Stimulated activated naive B cell treated with anti-CD40 and anti-IgM and Interleukin-4, amounts not matched to agents 10 μg/mL and 1 μg/mL and 100 μg/mL, for 72 hours (primary cell): ENCODE data around the gene TNXB.
"Not testable (repeated sequence)": the region's sequence is repeated elsewhere in the genome, so short reads cannot be mapped to it uniquely, and the experiment has no call there.

Experiments
- ATAC-seq, 2 donors: fragments of 150-1000 bp; cut with Tn5 transposase; replicated peaks; 2 replicates each; pipeline ENCODE4 v1.10.0; 2021; ENCODE audit warnings: moderate library complexity in 1 of 2
- DNase-seq: peaks from one replicate; pipeline ENCODE4 v3.0.0; 2021
- H3K27ac Mint-ChIP-seq: one replicate; pipeline ENCODE4 v1.8.0; 2022; ENCODE audit warnings: mild to moderate bottlenecking, mixed read lengths
- H3K27me3 Mint-ChIP-seq, 2 donors: one replicate each; pipeline ENCODE4 v1.8.0; 2022; ENCODE audit warnings: mixed read lengths in 2 of 2
- H3K36me3 Mint-ChIP-seq, 2 donors: one replicate each; pipeline ENCODE4 v1.8.0; 2022; ENCODE audit warnings: mixed read lengths in 2 of 2, mild to moderate bottlenecking in 1 of 2
- H3K4me1 Mint-ChIP-seq, 2 donors: one replicate each; pipeline ENCODE4 v1.8.0; 2022; ENCODE audit warnings: mixed read lengths in 2 of 2, mild to moderate bottlenecking in 1 of 2
- H3K4me3 Mint-ChIP-seq, 2 donors: one replicate each; pipeline ENCODE4 v1.8.0; 2022; ENCODE audit warnings: mild to moderate bottlenecking in 2 of 2, mixed read lengths in 2 of 2, moderate library complexity in 1 of 2
- H3K9me3 Mint-ChIP-seq, 2 donors: one replicate each; pipeline ENCODE4 v1.8.0; 2022; ENCODE audit warnings: mixed read lengths in 2 of 2, mild to moderate bottlenecking in 1 of 2

TNXB gene

GRCh38 chr6:32111424-32112066 is 2.4 kb upstream of the TNXB start:
- no peak overlapping the region for H3K27ac Mint-ChIP-seq
- ATAC-seq (no peak), DNase-seq (no peak)

GRCh38 chr6:32110632-32111031 is 1.5 kb upstream of the TNXB start:
- peaks cover 25 to 37% of the 10 kb centered on the region in 2 donors for H3K4me1 Mint-ChIP-seq
- H3K27me3 Mint-ChIP-seq: peaks cover 35 to 36% of the 10 kb centered on the region in 2 donors
- H3K9me3 Mint-ChIP-seq: no peaks in the 10 kb centered on the region
- ATAC-seq (no peak), DNase-seq (no peak)
- H3K4me3 Mint-ChIP-seq: no peak overlapping the region
- H3K27ac Mint-ChIP-seq: no peak overlapping the region
- H3K36me3 Mint-ChIP-seq: peaks cover 16 to 38% of the 10 kb centered on the region in 2 donors

More at GRCh38 chr6:32111424-32112066, 2.4 kb upstream of the TNXB start:
- peaks cover 26 to 30% of the 10 kb centered on the region in 2 donors for H3K27me3 Mint-ChIP-seq
- peaks cover 25 to 47% of the 10 kb centered on the region in 2 donors for H3K36me3 Mint-ChIP-seq
- H3K9me3 Mint-ChIP-seq: no peaks in the 10 kb centered on the region
- peaks cover 29 to 43% of the 10 kb centered on the region in 2 donors for H3K4me1 Mint-ChIP-seq
- H3K4me3 Mint-ChIP-seq: no peak overlapping the region

DNA sequence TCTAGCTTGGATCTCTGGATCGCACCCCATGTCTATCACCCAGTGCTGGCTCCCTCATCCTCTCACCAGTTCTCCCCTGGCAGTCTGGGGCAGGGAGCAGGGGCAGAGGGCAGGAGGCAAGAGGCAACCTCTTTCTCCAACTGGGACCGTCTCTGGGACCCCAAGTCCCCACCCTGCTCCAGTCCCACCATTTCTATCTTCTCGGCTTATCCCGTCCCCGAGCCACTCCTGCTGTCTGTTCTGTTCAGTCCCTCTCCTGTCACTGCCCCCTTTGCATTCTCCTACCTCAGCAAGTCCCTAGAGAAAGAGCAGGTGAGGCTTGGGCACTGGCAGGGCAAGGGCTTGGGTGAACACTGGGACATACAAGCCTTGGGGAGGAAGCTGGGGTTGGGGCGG is 625 bp upstream of the TNXB start:
- H3K4me3 Mint-ChIP-seq: no peak overlapping the region
- no peak overlapping the region for H3K27ac Mint-ChIP-seq
- H3K27me3 Mint-ChIP-seq: peaks cover 41 to 44% of the 10 kb centered on the region in 2 donors
- no peak for DNase-seq
- peaks cover 23 to 36% of the 10 kb centered on the region in 2 donors for H3K4me1 Mint-ChIP-seq
- peaks cover 8 to 30% of the 10 kb centered on the region in 2 donors for H3K36me3 Mint-ChIP-seq
- ATAC-seq: no peak
- H3K9me3 Mint-ChIP-seq: peaks cover 0 to 4% of the 10 kb centered on the region in 2 donors

- Mint-ChIP-seq H3K27me3 (peaks cover 49 to 54% of the 10 kb centered on the region in 2 donors), H3K4me1 (peaks cover 22 to 36% of the 10 kb centered on the region in 2 donors), H3K27ac (no peak overlapping the region), H3K36me3 (peaks cover 6 to 27% of the 10 kb centered on the region in 2 donors), H3K4me3 (no peak overlapping the region), H3K9me3 (peaks cover 0 to 4% of the 10 kb centered on the region in 2 donors)
- DNase-seq (no peak), ATAC-seq (peak; percentile 6 to 15)
Measured at GRCh38 chr6:32108727-32109113, 418 bp downstream of the TNXB start.

DNA sequence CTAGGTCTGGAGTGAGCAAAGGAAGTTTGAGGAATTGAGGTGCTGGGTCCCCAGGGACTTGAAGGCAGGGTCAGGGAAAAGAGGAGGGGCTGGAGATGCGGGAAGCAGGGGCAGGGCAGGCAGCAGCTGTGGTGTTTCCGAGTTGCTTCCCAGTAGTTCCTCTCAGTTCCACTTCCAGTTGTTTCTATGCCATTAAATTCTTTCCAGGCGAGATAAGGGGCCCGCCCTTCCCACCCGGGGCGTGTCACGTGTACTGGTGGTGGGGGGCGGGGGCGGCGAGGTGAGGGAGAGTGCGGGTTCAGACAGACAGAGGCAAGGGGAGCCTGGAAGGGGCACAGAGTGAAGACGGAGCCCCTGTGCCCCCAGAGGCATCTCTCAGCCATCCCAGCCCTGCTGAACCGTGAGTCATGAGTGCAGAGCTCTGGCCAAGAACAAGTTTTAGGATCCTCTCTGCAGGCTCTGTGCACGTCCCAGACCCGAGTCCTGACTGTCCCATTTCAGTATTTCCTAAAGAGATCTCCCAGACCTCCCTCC is 977 bp downstream of the TNXB start:
- DNase-seq (no peak), ATAC-seq (peak in 1 of 2 donors; percentile 31)
- H3K27ac Mint-ChIP-seq: no peak overlapping the region
- H3K27me3 Mint-ChIP-seq: peaks cover 54 to 60% of the 10 kb centered on the region in 2 donors
- H3K9me3 Mint-ChIP-seq: peaks cover 0 to 4% of the 10 kb centered on the region in 2 donors
- no peak overlapping the region for H3K4me3 Mint-ChIP-seq
- H3K4me1 Mint-ChIP-seq: peaks cover 22 to 31% of the 10 kb centered on the region in 2 donors
- H3K36me3 Mint-ChIP-seq: peaks cover 8 to 22% of the 10 kb centered on the region in 2 donors

DNA sequence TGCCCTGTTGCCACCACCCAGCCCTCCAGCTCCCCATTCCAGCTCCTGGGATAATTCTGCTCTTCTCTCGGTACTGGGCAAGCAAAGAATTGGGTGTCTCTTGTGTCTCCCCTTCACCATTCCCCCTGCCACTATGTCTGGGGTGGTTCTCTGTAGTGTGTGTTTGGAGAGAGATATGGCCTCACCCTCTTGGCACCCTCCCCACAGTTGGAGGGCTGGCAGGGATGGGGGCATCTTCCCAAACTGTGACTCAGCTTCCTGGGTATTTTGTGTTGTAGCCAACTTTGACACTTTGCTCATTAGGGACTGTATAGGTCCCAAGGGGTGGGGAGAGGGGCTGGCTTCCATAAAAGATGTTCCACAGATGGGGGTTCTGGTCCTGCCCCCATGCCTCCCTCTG is 1.7 kb downstream of the TNXB start:
- H3K36me3 Mint-ChIP-seq: peaks cover 7 to 14% of the 10 kb centered on the region in 2 donors
- ATAC-seq (no peak), DNase-seq (no peak)
- H3K4me1 Mint-ChIP-seq: peaks cover 17 to 27% of the 10 kb centered on the region in 2 donors
- H3K9me3 Mint-ChIP-seq: peaks cover 0 to 4% of the 10 kb centered on the region in 2 donors
- H3K27ac Mint-ChIP-seq: no peak overlapping the region
- H3K4me3 Mint-ChIP-seq: no peak overlapping the region
- peaks cover 54 to 60% of the 10 kb centered on the region in 2 donors for H3K27me3 Mint-ChIP-seq

- H3K27me3 Mint-ChIP-seq: peaks cover 54 to 63% of the 10 kb centered on the region in 2 donors
- H3K36me3 Mint-ChIP-seq: peaks cover 0 to 2% of the 10 kb centered on the region in 2 donors
- peaks cover 17 to 27% of the 10 kb centered on the region in 2 donors for H3K4me1 Mint-ChIP-seq
- DNase-seq (no peak), ATAC-seq (no peak)
- H3K9me3 Mint-ChIP-seq: peaks cover 0 to 4% of the 10 kb centered on the region in 2 donors
- no peak overlapping the region for H3K27ac Mint-ChIP-seq
- no peak overlapping the region for H3K4me3 Mint-ChIP-seq
Measured at GRCh38 chr6:32105433-32105832, 3.7 kb downstream of the TNXB start.

- DNase-seq: no peak
Measured at GRCh38 chr6:32102255-32102654, 6.9 kb downstream of the TNXB start.

GRCh38 chr6:32100251-32100650 is 8.9 kb downstream of the TNXB start:
- H3K9me3 Mint-ChIP-seq, ATAC-seq: not testable (repeated sequence)
- H3K27me3 Mint-ChIP-seq: peaks cover 59 to 74% of the 10 kb centered on the region in 2 donors

More at GRCh38 chr6:32102255-32102654, 6.9 kb downstream of the TNXB start:
- peaks cover 54 to 74% of the 10 kb centered on the region in 2 donors for H3K27me3 Mint-ChIP-seq
- H3K4me3 Mint-ChIP-seq: no peak overlapping the region
- H3K36me3 Mint-ChIP-seq: peaks cover 0 to 2% of the 10 kb centered on the region in 2 donors
- peaks cover 0 to 4% of the 10 kb centered on the region in 2 donors for H3K9me3 Mint-ChIP-seq
- H3K27ac Mint-ChIP-seq: no peak overlapping the region
- ATAC-seq: no peak
- H3K4me1 Mint-ChIP-seq: no peaks in the 10 kb centered on the region

GRCh38 chr6:32097364-32097763 is 11.8 kb downstream of the TNXB start:
- Mint-ChIP-seq H3K36me3 (no peaks in the 10 kb centered on the region), H3K4me3 (no peak overlapping the region), H3K27me3 (peaks cover 43 to 75% of the 10 kb centered on the region in 2 donors), H3K9me3 (no peaks in the 10 kb centered on the region), H3K4me1 (peaks cover 4 to 15% of the 10 kb centered on the region in 2 donors), H3K27ac (no peak overlapping the region)
- ATAC-seq: no peak
- no peak for DNase-seq

More at GRCh38 chr6:32100251-32100650, 8.9 kb downstream of the TNXB start:
- DNase-seq, H3K27ac Mint-ChIP-seq, H3K36me3 Mint-ChIP-seq, H3K4me3 Mint-ChIP-seq: not testable (repeated sequence)
- peaks cover 4 to 15% of the 10 kb centered on the region in 2 donors for H3K4me1 Mint-ChIP-seq

DNA sequence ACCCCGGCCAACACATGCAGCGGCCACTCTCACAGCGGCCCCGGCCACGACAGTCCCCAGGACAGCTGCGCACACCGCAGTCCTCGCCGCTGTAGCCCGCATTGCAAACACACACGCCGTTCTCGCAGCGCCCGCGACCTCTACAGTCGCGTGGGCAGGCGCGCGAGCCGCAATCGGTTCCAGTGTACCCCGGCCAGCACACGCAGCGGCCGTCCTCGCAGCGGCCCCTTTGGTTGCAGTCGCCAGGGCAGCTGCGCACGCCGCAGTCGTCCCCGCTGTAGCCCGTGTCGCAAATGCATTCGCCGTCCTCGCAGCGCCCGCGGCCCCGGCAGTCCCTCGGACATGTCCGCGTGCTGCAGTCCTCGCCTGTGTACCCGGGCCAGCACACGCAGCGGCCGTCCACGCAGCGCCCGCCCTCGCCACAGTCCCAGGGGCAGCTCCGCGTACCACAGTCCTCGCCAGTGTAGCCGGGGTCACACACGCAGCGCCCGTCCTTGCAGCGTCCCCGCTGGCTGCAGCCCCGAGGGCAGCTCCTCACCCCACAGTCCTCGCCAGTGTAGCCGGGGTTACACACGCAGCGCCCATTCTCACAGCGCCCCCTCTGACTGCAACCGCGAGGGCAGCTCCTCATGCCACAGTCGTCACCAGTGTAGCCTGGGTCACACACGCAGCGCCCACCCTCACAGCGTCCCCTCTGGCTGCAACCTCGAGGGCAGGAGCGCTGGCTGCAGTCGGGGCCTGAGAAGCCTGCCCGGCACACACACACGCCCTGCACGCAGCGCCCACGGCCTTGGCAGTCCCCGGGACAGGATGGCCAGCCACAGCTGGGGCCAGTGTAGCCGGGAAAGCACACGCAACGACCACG is 12.5 kb downstream of the TNXB start:
- Mint-ChIP-seq H3K9me3 (no peaks in the 10 kb centered on the region), H3K4me3 (peak overlapping the region in 1 of 2 donors; percentile 16), H3K36me3 (no peaks in the 10 kb centered on the region), H3K27me3 (peaks cover 43 to 81% of the 10 kb centered on the region in 2 donors), H3K27ac (no peak overlapping the region), H3K4me1 (peaks cover 4 to 15% of the 10 kb centered on the region in 2 donors)
- DNase-seq (no peak), ATAC-seq (peak; percentile 24 to 33)

DNA sequence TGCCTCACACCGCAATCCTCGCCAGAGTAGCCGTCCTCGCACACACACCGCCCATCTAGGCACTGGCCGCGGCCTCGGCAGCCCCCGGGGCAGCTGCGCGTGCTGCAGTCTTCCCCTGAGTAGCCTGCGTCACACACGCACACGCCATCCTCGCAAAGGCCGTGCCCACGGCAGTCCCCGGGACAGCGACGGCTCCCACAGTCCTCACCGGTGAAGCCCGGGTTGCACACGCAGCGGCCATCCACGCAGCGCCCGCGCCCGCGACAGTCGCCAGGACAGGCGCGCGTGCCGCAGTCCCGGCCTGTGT is 13.1 kb downstream of the TNXB start:
- Mint-ChIP-seq H3K27me3 (peaks cover 43 to 83% of the 10 kb centered on the region in 2 donors), H3K27ac (no peak overlapping the region), H3K4me3 (no peak overlapping the region), H3K4me1 (peaks cover 4 to 15% of the 10 kb centered on the region in 2 donors), H3K9me3 (no peaks in the 10 kb centered on the region), H3K36me3 (no peaks in the 10 kb centered on the region)
- DNase-seq (no peak), ATAC-seq (peak; percentile 19 to 24)

DNA sequence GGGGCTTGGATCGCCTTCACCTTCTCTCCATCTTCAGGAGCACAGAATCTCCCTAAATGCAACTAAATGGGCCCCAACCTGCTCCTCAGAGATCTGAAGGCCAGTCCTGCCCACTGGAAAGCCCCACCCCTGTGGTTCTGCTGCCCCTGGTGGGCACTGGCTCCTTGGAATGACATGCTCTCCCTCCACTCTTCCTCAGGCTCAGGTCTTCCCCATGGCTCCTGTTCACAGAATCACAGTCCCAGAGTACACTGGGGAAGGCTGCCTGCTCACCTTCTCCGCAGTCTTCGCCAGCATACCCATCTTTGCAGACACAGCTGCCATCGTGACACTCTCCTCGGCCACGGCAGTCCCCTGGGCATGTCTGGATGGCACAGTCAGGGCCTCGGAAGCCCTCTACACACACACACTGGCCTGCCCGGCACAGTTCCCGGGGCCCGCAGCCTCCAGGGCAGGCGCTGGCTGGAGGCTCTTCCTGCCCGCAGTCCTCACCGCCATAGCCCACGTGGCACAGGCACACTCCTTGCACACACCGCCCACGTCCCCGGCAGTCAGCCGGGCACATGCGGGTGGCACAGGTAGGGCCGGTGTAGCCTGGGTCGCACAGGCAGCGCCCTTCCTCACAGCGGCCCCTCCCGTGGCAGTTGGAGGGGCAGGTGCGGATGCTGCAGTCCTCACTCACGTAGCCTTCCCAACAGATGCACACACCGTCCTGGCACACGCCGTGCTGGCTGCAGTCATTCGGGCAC is 13.6 kb downstream of the TNXB start:
- ATAC-seq: peak in 1 of 2 donors; percentile 7
- H3K36me3 Mint-ChIP-seq: no peaks in the 10 kb centered on the region

More for the DNA sequence above, 13.6 kb downstream of the TNXB start:
- Mint-ChIP-seq H3K4me1 (peaks cover 4 to 15% of the 10 kb centered on the region in 2 donors), H3K27ac (no peak overlapping the region), H3K4me3 (no peak overlapping the region), H3K27me3 (peaks cover 43 to 86% of the 10 kb centered on the region in 2 donors), H3K9me3 (no peaks in the 10 kb centered on the region)
- no peak for DNase-seq
